GM12878 (cell line): ENCODE measurements around the gene SLITRK5. TPM values are rescaled to one million over a fixed set of nuclear protein-coding genes. Genes with fewer than 3 reads are reported as not detected.

ENCODE experiments used
- ATAC-seq: fragments of 200-7000 bp; cut with Tn5 transposase; 3 replicates; pipeline ENCODE4 v1.9.1; 2020; ENCODE audit warnings: mild to moderate bottlenecking, moderate library complexity
- BruUV-seq: library from RNA; stranded (reverse); fragments of 400-500 nt; replicated peaks from 2 replicates; lab custom pipeline; 2021; lab: Mats Ljungman, UMichigan
- CTCF ChIA-PET: fragments of 300-600 bp; sonication (Branson Sonifier 250); formaldehyde crosslinking; extraction: SDS; loops from one replicate; lab custom pipeline; 2021; ENCODE audit warnings: inconsistent platforms; lab: Yijun Ruan, JAX
- POLR2A ChIA-PET: fragments of 350-600 bp; formaldehyde crosslinking; extraction: SDS; loops from one replicate; lab custom pipeline; 2021; ENCODE audit warnings: inconsistent platforms; lab: Charles Lee
- RAD21 ChIA-PET: fragments of 300-600 bp; sonication (Branson Sonifier 250); formaldehyde crosslinking; loops from one replicate; lab custom pipeline; 2023; ENCODE audit warnings: antibody characterized with exemption; ENCODE audit not compliant: unreplicated experiment; lab: Charles Lee
- SMC1A ChIA-PET: fragments of 300-600 bp; sonication (Branson Sonifier 250); formaldehyde crosslinking; loops from one replicate; lab custom pipeline; 2023; ENCODE audit not compliant: unreplicated experiment, uncharacterized antibody; lab: Charles Lee
- DNase-seq: peaks from one replicate; pipeline ENCODE4 v3.0.0-alpha.2; 2011; ENCODE audit warnings: low read depth, low spot score
- FAIRE-seq: peaks from 3 replicates; lab custom pipeline; 2011; peaks lifted over from hg19 to GRCh38; lab: Jason Lieb, UNC
- H2AFZ ChIP-seq: 2 replicates; pipeline ENCODE4 v1.6.0; 2011; ENCODE audit warnings: low read depth, low read length, control low read depth; ENCODE audit not compliant: control insufficient read depth
- H3K27ac ChIP-seq: 2 replicates; pipeline ENCODE4 v1.5.1; 2011; ENCODE audit warnings: control low read depth; ENCODE audit not compliant: control insufficient read depth, insufficient read depth
- H3K27me3 ChIP-seq, 2 experiments: replicated peaks in 1 of 2; 2 replicates each; pipeline versions ENCODE4 v1.6.0 to v1.6.1; 2011; ENCODE audit warnings: low read length in 1 of 2; ENCODE audit not compliant: control insufficient read depth in 2 of 2, insufficient read depth in 2 of 2
- H3K36me3 ChIP-seq, 2 experiments: 2 replicates each; pipeline ENCODE4 v1.5.1; 2011; ENCODE audit warnings: low read length in 1 of 2; ENCODE audit not compliant: control insufficient read depth in 2 of 2, insufficient read depth in 2 of 2
- H3K4me1 ChIP-seq: 2 replicates; pipeline ENCODE4 v1.6.1; 2011; ENCODE audit warnings: mild to moderate bottlenecking, low read length, moderate library complexity, mixed read lengths; ENCODE audit not compliant: control insufficient read depth, insufficient read depth
- H3K4me2 ChIP-seq: 2 replicates; pipeline ENCODE4 v1.6.0; 2011; ENCODE audit warnings: control low read depth; ENCODE audit not compliant: control insufficient read depth, insufficient read depth
- H3K4me3 ChIP-seq: fragments of 200-600 bp; sonication (generic); 2 replicates; pipeline ENCODE4 v1.5.1; 2016
- H3K79me2 ChIP-seq: 2 replicates; pipeline ENCODE4 v1.6.0; 2011; ENCODE audit warnings: low read length; ENCODE audit not compliant: control insufficient read depth, insufficient read depth
- H3K9ac ChIP-seq: 2 replicates; pipeline ENCODE4 v1.8.0; 2011; ENCODE audit warnings: low read length, control low read depth, mixed read lengths; ENCODE audit not compliant: control insufficient read depth, insufficient read depth
- H3K9me3 ChIP-seq: replicated peaks from 3 replicates; pipeline ENCODE4 v1.5.1; 2011; ENCODE audit warnings: mild to moderate bottlenecking, low read length; ENCODE audit not compliant: control insufficient read depth, insufficient read depth
- H4K20me1 ChIP-seq: 2 replicates; pipeline ENCODE4 v1.6.0; 2011; ENCODE audit not compliant: control insufficient read depth, insufficient read depth
- CUX1 ChIP-seq: IDR thresholded peaks from 2 replicates; pipeline ENCODE4 v1.6.1; 2012; ENCODE audit warnings: improper control_type of control experiment, low read depth, low read length; ENCODE audit not compliant: insufficient replicate concordance
- MEF2B ChIP-seq: fragments of 450-650 bp; IDR thresholded peaks from 2 replicates; pipeline ENCODE4 v1.6.1; 2018; ENCODE audit warnings: mild to moderate bottlenecking, moderate library complexity; ENCODE audit not compliant: partially characterized antibody, poor library complexity, severe bottlenecking
- POU2F2 ChIP-seq: IDR thresholded peaks from 3 replicates; pipeline ENCODE4 v1.6.1; 2011; ENCODE audit warnings: low read depth, mild to moderate bottlenecking, low read length, borderline replicate concordance
- RAD21 ChIP-seq: IDR thresholded peaks from 2 replicates; pipeline ENCODE4 v1.6.1; 2011; ENCODE audit warnings: mild to moderate bottlenecking, low read depth, low read length, moderate library complexity; ENCODE audit not compliant: insufficient read depth
- TAF1 ChIP-seq: IDR thresholded peaks from 2 replicates; pipeline ENCODE4 v1.6.1; 2011; ENCODE audit warnings: mild to moderate bottlenecking, low read depth, low read length, borderline replicate concordance
- WRNIP1 ChIP-seq: IDR thresholded peaks from 2 replicates; pipeline ENCODE4 v1.6.1; 2011; ENCODE audit warnings: low read depth, low read length, improper control_type of control experiment, borderline replicate concordance
- WGBS: methylation state at CpG from one replicate; pipeline ENCODE4 v1.1.6; 2016; ENCODE audit warnings: low lambda C conversion rate; ENCODE audit not compliant: insufficient replicate concordance, insufficient coverage; ENCODE audit errors: missing lambda C conversion rate; 5-methylcytosine and 5-hydroxymethylcytosine counted together
- in situ Hi-C: fragments of 300-500 bp; cut with MboI; formaldehyde crosslinking; loops from 9 replicates; pipeline ENCODE4 v1.14.3; 2018; ENCODE audit warnings: mixed read lengths
- intact Hi-C: fragments of 100-400 bp; cut with micrococcal nuclease; formaldehyde crosslinking; loops from one replicate; pipeline ENCODE4 v1.14.2; 2022; ENCODE audit not compliant: unreplicated experiment
- polyA plus RNA-seq, 11 experiments: library from polyadenylated mRNA; depleted of rRNA in 4 of 11; unstranded in 6 of 11; stranded (reverse) in 5 of 11; fragments of >200 nt; fragmentation: Nextera tagmentation in 4 of 11; fragmentation: Illumina TruSeq in 1 of 11; extraction: Ambion mirVana in 4 of 11; extraction: Trizol in 1 of 11; gene quantifications; 1 replicate in 1 of 11; 2 replicates in 10 of 11; pipeline versions ENCODE4 v1.2.1 to v1.2.3, GENCODE V29; 2011 to 2016; ENCODE audit warnings: inconsistent platforms in 2 of 11, missing spikeins in 2 of 11, low read depth in 1 of 11
- total RNA-seq, 4 experiments: library from RNA; depleted of rRNA in 3 of 4; stranded (reverse); fragments of >200 nt in 3 of 4; fragmentation: Illumina TruSeq in 1 of 4; extraction: Trizol in 1 of 4; gene quantifications; 2 replicates each; pipeline versions ENCODE4 v1.2.1 to v1.2.3, GENCODE V29; 2013 to 2021

Gene SLITRK5
- total and polyA plus RNA-seq, 10 of the 15 experiments (the other 5 are each of a cell fraction or from before 2014, with no cell fraction given): under 0.01 to 0.08 (median under 0.01) TPM; not detected in 7

GRCh38 chr13:87666831-87667230 is 4.3 kb upstream of the SLITRK5 start:
- WGBS: 29% methylated on average over 1 of the region's 1 CpG
- ChIA-PET SMC1A (interaction anchor here (1.0 to 1.3 kb wide), 2 partner anchors 25 to 130 kb away, joined by 3 to 4 read pairs; no protein-coding TSS in a partner anchor), POLR2A (interaction anchor here (1.1 kb wide), 1 partner anchor 14 kb away, joined by 3 read pairs; no protein-coding TSS in a partner anchor), RAD21 (interaction anchor here (0.7 to 1.8 kb wide), 6 partner anchors 17 to 307 kb away, joined by 3 to 8 read pairs (median 4); no protein-coding TSS in a partner anchor), CTCF (interaction anchor here (0.6 to 0.7 kb wide), 2 partner anchors 185 to 193 kb away, joined by 3 read pairs; no protein-coding TSS in a partner anchor)
- no TSS peak for BruUV-seq
- Histone ChIP-seq H3K4me1 (no peaks in the 10 kb centered on the region), H3K79me2 (no peaks in the 10 kb centered on the region), H4K20me1 (no peaks in the 10 kb centered on the region), H2AFZ (no peak overlapping the region), H3K36me3 (no peaks in the 10 kb centered on the region), H3K9ac (no peak overlapping the region), H3K27me3 (no peaks in the 10 kb centered on the region), H3K27ac (no peak overlapping the region), H3K4me3 (no peak overlapping the region), H3K4me2 (no peak overlapping the region), H3K9me3 (no peaks in the 10 kb centered on the region; the same call in 2 of the 3 replicates)
- no peak for DNase-seq
- TF ChIP-seq CUX1: no peak
- TF ChIP-seq TAF1: no peak
- peak; percentile 27 for TF ChIP-seq MEF2B
- no peak for TF ChIP-seq POU2F2
- TF ChIP-seq RAD21: no peak
- no peak for TF ChIP-seq WRNIP1
- no peak for ATAC-seq
- in situ Hi-C loops: loop anchor here (25.0 kb wide), 1 partner anchor 805 kb away; no protein-coding TSS in a partner anchor
- FAIRE-seq: no peak
- intact Hi-C loops: loop anchor here (5.0 kb wide), 1 partner anchor 410 kb away; no protein-coding TSS in a partner anchor
